ENCODE results near the gene ATAD3B. TPM values are rescaled to one million over a fixed set of nuclear protein-coding genes. Genes with fewer than 3 reads are reported as not detected.
"Not testable (repeated sequence)": the region's sequence is repeated elsewhere in the genome, so short reads cannot be mapped to it uniquely, and the experiment has no call there.

ATAD3B gene
- total and polyA plus RNA-seq, 7 donors, result 4.8 to 49.4 (median 11.5) TPM

DNA sequence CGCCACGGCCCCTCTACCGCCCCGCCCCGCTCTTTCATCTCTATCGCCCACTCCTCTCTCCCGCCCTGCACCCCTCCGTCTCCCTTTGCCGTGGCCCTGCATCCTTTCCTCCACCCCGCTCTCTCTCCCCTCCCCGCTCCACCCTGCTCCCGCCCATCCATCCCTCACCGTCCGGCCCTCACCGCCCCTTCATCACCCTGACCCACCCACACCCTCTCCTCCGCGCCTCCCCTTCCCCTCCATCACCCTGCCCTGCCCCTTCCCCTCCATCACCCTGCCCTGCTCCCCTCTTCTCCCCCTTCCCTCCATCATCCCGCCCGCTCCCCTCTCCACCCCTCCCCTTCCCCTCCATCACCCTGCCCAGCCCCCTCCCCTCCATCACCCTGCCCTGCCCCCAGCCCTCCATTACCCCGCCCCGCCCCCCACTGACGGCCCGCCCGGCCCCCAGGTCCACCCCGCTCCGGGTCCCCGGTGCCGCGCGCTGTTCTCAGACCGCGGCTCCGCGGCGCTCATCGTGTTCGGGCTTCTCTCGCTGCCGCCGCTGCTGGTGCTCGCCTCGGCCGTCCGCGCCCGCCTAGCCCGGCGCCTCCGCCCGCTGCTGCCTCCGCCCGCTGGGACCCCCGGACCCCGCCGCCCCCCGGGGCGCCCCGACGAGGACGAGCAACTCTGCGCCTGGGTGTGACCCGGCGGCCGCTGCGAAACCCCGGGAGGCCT is 44.3 kb upstream of the ATAD3B start:
- Histone ChIP-seq H3K27ac (peak overlapping the region; percentile 93 to 99 (median 96)), H3K4me3 (peak overlapping the region; percentile 34 to 74 (median 60)), H3K9me3 (no peaks in the 10 kb centered on the region), H3K27me3 (no peaks in the 10 kb centered on the region), H3K36me3 (no peaks in the 10 kb centered on the region), H3K4me1 (peaks cover 0 to 46% (median 44%) of the 10 kb centered on the region in 4 donors)
- intact Hi-C loops (cut with DNase I), result no loop called here
- DNase-seq, result peak; percentile 85
- TF ChIP-seq EP300 (IDR thresholded peaks at IDR 0.05) (no peak), POLR2A (IDR thresholded peaks at IDR 0.05) (no peak), POLR2AphosphoS5 (IDR thresholded peaks at IDR 0.05) (peak in 1 of 4 donors; percentile 54)
- TF ChIP-seq, protein P1, sequence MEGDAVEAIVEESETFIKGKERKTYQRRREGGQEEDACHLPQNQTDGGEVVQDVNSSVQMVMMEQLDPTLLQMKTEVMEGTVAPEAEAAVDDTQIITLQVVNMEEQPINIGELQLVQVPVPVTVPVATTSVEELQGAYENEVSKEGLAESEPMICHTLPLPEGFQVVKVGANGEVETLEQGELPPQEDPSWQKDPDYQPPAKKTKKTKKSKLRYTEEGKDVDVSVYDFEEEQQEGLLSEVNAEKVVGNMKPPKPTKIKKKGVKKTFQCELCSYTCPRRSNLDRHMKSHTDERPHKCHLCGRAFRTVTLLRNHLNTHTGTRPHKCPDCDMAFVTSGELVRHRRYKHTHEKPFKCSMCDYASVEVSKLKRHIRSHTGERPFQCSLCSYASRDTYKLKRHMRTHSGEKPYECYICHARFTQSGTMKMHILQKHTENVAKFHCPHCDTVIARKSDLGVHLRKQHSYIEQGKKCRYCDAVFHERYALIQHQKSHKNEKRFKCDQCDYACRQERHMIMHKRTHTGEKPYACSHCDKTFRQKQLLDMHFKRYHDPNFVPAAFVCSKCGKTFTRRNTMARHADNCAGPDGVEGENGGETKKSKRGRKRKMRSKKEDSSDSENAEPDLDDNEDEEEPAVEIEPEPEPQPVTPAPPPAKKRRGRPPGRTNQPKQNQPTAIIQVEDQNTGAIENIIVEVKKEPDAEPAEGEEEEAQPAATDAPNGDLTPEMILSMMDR (IDR thresholded peaks at IDR 0.05), result no peak
- WGBS, 2 donors, result 7 to 10% methylated on average over 66 of the region's 66 CpGs

DNA sequence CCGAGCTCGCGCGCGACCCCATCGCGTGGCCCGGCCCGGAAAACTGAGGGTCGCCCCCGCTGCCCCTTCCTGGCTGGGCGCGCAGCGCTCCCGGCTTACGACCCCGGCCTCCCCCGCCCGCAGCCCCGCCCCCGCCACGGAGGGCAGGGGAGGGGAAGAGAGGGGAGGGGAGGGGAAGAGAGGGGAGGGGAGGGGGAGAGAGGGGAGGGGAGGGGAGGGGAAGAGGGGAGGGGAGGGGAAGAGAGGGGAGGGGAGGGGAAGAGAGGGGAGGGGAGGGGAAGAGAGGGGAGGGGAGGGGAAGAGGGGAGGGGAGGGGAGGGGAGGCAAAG is 43.8 kb upstream of the ATAD3B start:
- Histone ChIP-seq H3K4me3 (peak overlapping the region; percentile 34 to 74 (median 60)), H3K36me3 (no peaks in the 10 kb centered on the region), H3K4me1 (peaks cover 0 to 51% (median 49%) of the 10 kb centered on the region in 4 donors), H3K27ac (peak overlapping the region; percentile 93 to 99 (median 96)), H3K9me3 (no peaks in the 10 kb centered on the region), H3K27me3 (no peaks in the 10 kb centered on the region)
- TF ChIP-seq EP300 (IDR thresholded peaks at IDR 0.05) (no peak), POLR2A (IDR thresholded peaks at IDR 0.05) (no peak), POLR2AphosphoS5 (IDR thresholded peaks at IDR 0.05) (no peak)
- TF ChIP-seq, protein P1 (IDR thresholded peaks at IDR 0.05), result no peak
- intact Hi-C loops (cut with DNase I), result no loop called here
- WGBS, 2 donors, result 1% methylated on average over 19 to 22 of the region's 22 CpGs
- no peak for DNase-seq

DNA sequence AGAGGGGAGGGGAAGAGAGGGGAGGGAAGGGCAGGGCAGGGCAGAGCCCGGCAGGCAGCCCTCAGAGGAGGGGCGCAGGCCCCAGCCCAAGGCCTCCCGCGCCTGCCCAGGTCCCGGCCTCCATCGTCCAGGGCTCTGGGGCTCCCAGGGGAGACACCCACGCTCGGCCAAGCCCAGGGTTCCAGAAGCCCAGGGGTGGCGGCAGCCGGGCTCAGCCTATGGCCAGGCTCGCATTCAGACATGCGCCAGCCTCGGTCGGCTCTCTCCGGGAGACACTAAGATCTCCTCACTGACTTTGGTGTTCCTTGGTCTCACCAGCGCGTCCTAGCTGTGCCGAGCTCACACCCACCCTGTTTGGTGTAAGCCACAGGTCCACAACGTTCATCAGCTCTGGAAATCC is 43.4 kb upstream of the ATAD3B start:
- DNase-seq, result no peak
- TF ChIP-seq, protein P1 (IDR thresholded peaks at IDR 0.05), result no peak
- no peak for TF ChIP-seq POLR2AphosphoS5 (IDR thresholded peaks at IDR 0.05)
- TF ChIP-seq EP300 (IDR thresholded peaks at IDR 0.05), result no peak
- TF ChIP-seq POLR2A (IDR thresholded peaks at IDR 0.05), result no peak
- Histone ChIP-seq H3K27me3 (no peaks in the 10 kb centered on the region), H3K36me3 (no peaks in the 10 kb centered on the region), H3K9me3 (no peaks in the 10 kb centered on the region), H3K4me1 (peaks cover 0 to 55% (median 53%) of the 10 kb centered on the region in 4 donors), H3K27ac (peak overlapping the region; percentile 93 to 99 (median 96)), H3K4me3 (no peak overlapping the region)
- 56 to 82% methylated on average over 19 of the region's 19 CpGs for WGBS, 2 donors
- intact Hi-C loops (cut with DNase I), result no loop called here

DNA sequence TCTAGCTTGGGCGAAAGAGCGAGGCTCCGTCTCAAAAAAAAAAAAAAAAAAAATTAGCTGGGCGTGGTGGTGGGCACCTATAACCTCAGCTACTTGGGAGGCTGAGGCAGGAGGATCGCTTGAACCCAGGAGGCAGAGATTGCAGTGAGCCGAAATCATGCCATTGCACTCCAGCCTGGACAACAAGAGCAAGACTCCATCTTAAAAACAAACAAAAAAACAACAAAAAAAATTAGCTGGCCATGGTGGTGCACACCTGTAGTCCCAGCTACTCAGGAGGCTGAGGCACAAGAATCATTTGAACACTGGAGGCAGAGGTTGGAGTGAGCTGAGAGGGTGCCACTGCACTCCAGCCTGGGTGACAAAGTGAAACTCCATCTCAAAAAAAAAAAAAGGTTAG is 42.6 kb upstream of the ATAD3B start:
- WGBS, 2 donors, result 88 to 92% methylated on average over 6 of the region's 6 CpGs
- H3K4me3 ChIP-seq; H3K36me3 ChIP-seq; H3K27me3 ChIP-seq; intact Hi-C loops (cut with DNase I); H3K9me3 ChIP-seq; DNase-seq: not testable (repeated sequence)
- Histone ChIP-seq H3K4me1 (peaks cover 0 to 63% (median 61%) of the 10 kb centered on the region in 4 donors), H3K27ac (peak overlapping the region; percentile 93 to 99 (median 96))

DNA sequence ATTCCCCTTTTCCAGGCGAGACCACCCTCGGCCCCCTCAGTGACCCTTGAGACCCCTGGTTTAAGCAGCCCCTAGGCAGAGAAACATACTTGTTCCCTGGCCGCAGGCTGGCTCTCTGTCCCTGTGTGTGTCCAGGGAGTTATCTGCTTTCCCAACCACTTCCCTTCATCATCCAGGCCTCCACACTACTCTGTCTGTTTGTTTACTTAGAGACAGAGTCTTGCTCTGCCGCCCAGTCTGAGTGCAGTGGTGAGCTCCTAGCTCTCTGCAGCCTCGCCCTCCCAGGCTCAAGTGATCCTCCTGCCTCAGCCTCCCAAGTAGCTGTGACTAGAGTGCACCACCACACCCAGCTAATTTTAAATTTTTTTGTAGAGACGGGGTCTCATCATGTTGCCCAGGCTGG is 41.9 kb upstream of the ATAD3B start:
- H3K4me1 ChIP-seq, result peaks cover 0 to 70% (median 68%) of the 10 kb centered on the region in 4 donors
- intact Hi-C loops (cut with DNase I), result no loop called here

More for the DNA sequence above, 41.9 kb upstream of the ATAD3B start:
- no peaks in the 10 kb centered on the region for H3K36me3 ChIP-seq
- peak overlapping the region; percentile 93 to 99 (median 96) for H3K27ac ChIP-seq
- no peaks in the 10 kb centered on the region for H3K27me3 ChIP-seq
- TF ChIP-seq POLR2A (IDR thresholded peaks at IDR 0.05) (no peak), POLR2AphosphoS5 (IDR thresholded peaks at IDR 0.05) (peak in 1 of 4 donors; percentile 2), EP300 (IDR thresholded peaks at IDR 0.05) (no peak)
- TF ChIP-seq, protein P1 (IDR thresholded peaks at IDR 0.05), result no peak
- no peak overlapping the region for H3K4me3 ChIP-seq
- DNase-seq, result no peak
- no peaks in the 10 kb centered on the region for H3K9me3 ChIP-seq
- 62 to 77% methylated on average over 6 of the region's 6 CpGs for WGBS, 2 donors
